ENCODE results near the gene OR5AU1. TPM values are rescaled to one million over a fixed set of nuclear protein-coding genes. Genes with fewer than 3 reads are reported as not detected.

The OR5AU1 gene
- polyA plus RNA-seq, 1 donor from 2014 or later, result not detected

DNA sequence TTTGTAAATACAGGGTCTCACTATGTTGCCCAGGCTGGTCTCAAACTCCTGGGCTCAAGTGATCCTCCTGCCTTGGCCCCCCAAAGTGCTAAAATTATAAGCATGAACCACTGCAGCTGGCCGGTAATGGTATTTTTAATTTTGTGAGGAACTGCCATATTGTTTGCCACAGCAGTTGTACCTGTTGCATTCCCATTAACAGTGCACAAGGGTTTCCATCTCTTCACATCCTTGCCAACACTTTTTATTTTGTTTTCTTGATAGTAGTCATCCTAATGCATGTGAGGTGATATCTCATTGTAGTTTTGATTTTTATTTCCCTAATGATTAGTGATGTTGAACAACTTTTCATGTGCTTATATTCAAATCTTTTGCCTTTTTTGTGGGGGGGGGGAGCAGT lies 13.5 kb downstream of the OR5AU1 start:
- Histone ChIP-seq H3K27me3 (ENCODE audit: insufficient read depth, low read depth, low read length) (no peaks in the 10 kb centered on the region), H3K36me3 (ENCODE audit: insufficient read depth, low read length) (no peaks in the 10 kb centered on the region), H3K27ac (ENCODE audit: low read length) (no peak overlapping the region), H3F3A (ENCODE audit: insufficient read depth, low read length, poor library complexity, severe bottlenecking) (no peaks in the 10 kb centered on the region), H4K20me1 (ENCODE audit: insufficient read depth) (no peaks in the 10 kb centered on the region), H3K4me2 (ENCODE audit: low read length) (no peak overlapping the region), H3K4me3 (ENCODE audit: low read length) (no peak overlapping the region), H3K79me2 (replicated peaks; ENCODE audit: insufficient read depth, low read length) (no peaks in the 10 kb centered on the region), H3K9ac (ENCODE audit: low read length) (no peak overlapping the region), H2AFZ (ENCODE audit: low read depth, low read length) (no peak overlapping the region), H3K9me3 (ENCODE audit: low read length) (peaks cover 7% of the 10 kb centered on the region), H3K9me2 (ENCODE audit: insufficient read depth, low read length) (no peaks in the 10 kb centered on the region)
- no peak for TF ChIP-seq EZH2 (IDR thresholded peaks at IDR 0.05; ENCODE audit: borderline replicate concordance, insufficient read depth, low read length, poor library complexity, severe bottlenecking)
- TF ChIP-seq, protein P1, sequence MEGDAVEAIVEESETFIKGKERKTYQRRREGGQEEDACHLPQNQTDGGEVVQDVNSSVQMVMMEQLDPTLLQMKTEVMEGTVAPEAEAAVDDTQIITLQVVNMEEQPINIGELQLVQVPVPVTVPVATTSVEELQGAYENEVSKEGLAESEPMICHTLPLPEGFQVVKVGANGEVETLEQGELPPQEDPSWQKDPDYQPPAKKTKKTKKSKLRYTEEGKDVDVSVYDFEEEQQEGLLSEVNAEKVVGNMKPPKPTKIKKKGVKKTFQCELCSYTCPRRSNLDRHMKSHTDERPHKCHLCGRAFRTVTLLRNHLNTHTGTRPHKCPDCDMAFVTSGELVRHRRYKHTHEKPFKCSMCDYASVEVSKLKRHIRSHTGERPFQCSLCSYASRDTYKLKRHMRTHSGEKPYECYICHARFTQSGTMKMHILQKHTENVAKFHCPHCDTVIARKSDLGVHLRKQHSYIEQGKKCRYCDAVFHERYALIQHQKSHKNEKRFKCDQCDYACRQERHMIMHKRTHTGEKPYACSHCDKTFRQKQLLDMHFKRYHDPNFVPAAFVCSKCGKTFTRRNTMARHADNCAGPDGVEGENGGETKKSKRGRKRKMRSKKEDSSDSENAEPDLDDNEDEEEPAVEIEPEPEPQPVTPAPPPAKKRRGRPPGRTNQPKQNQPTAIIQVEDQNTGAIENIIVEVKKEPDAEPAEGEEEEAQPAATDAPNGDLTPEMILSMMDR (IDR thresholded peaks at IDR 0.05; ENCODE audit: poor library complexity, severe bottlenecking), result no peak
- TF ChIP-seq TAF1 (IDR thresholded peaks at IDR 0.05; ENCODE audit: low read depth), result no peak
- no peak for TF ChIP-seq REST (IDR thresholded peaks at IDR 0.05; ENCODE audit: borderline replicate concordance)
- TF ChIP-seq SMC3 (conservative IDR thresholded peaks at IDR 0.05; ENCODE audit: poor library complexity), result no peak
- no peak for TF ChIP-seq EP300 (conservative IDR thresholded peaks at IDR 0.05; ENCODE audit: poor library complexity, severe bottlenecking)
- TF ChIP-seq POLR2AphosphoS5 (IDR thresholded peaks at IDR 0.05), result no peak
- no peak for TF ChIP-seq MXI1 (conservative IDR thresholded peaks at IDR 0.05; ENCODE audit: poor library complexity, severe bottlenecking)
- TF ChIP-seq RAD21 (conservative IDR thresholded peaks at IDR 0.05), result no peak

GRCh38 chr14:21136024-21136423 lies 19.8 kb downstream of the OR5AU1 start:
- TF ChIP-seq SMC3 (conservative IDR thresholded peaks at IDR 0.05; ENCODE audit: poor library complexity), result peak; percentile 36
- no peak for TF ChIP-seq REST (IDR thresholded peaks at IDR 0.05; ENCODE audit: borderline replicate concordance)
- TF ChIP-seq, protein P1 (IDR thresholded peaks at IDR 0.05; ENCODE audit: poor library complexity, severe bottlenecking), result peak; percentile 57
- no peak for TF ChIP-seq TAF1 (IDR thresholded peaks at IDR 0.05; ENCODE audit: low read depth)
- TF ChIP-seq POLR2AphosphoS5 (IDR thresholded peaks at IDR 0.05), result no peak
- TF ChIP-seq RAD21 (conservative IDR thresholded peaks at IDR 0.05), result peak; percentile 35
- TF ChIP-seq MXI1 (conservative IDR thresholded peaks at IDR 0.05; ENCODE audit: poor library complexity, severe bottlenecking), result no peak
- H3K36me3 ChIP-seq (ENCODE audit: insufficient read depth, low read length), result no peaks in the 10 kb centered on the region

More at GRCh38 chr14:21136024-21136423, 19.8 kb downstream of the OR5AU1 start:
- no peaks in the 10 kb centered on the region for H3K79me2 ChIP-seq (replicated peaks; ENCODE audit: insufficient read depth, low read length)
- H3K27me3 ChIP-seq (ENCODE audit: insufficient read depth, low read depth, low read length), result no peaks in the 10 kb centered on the region
- H3K9ac ChIP-seq (ENCODE audit: low read length), result no peak overlapping the region
- no peak overlapping the region for H2AFZ ChIP-seq (ENCODE audit: low read depth, low read length)
- no peaks in the 10 kb centered on the region for H3K9me2 ChIP-seq (ENCODE audit: insufficient read depth, low read length)
- no peak overlapping the region for H3K4me2 ChIP-seq (ENCODE audit: low read length)
- H3F3A ChIP-seq (ENCODE audit: insufficient read depth, low read length, poor library complexity, severe bottlenecking), result no peaks in the 10 kb centered on the region
- no peak overlapping the region for H3K27ac ChIP-seq (ENCODE audit: low read length)
- H3K4me3 ChIP-seq (ENCODE audit: low read length), result no peak overlapping the region
- no peaks in the 10 kb centered on the region for H3K9me3 ChIP-seq (ENCODE audit: low read length)
- no peaks in the 10 kb centered on the region for H4K20me1 ChIP-seq (ENCODE audit: insufficient read depth)

Measured in neural cell (in vitro differentiated cells).